ENCODE data around the gene NATD1. TPM values are rescaled to one million over a fixed set of nuclear protein-coding genes. Genes with fewer than 3 reads are reported as not detected.

NATD1 gene
- total and polyA plus RNA-seq, 4 donors = 1.4 to 24.5 (median 2.9) TPM

- Histone ChIP-seq H3K9me3 (ENCODE audit: control insufficient read depth in 4 of 4, low read length in 3 of 4) (no peaks in the 10 kb centered on the region), H3K4me3 (ENCODE audit: low read depth in 1 of 3, low read length in 3 of 3) (no peak overlapping the region), H3K27me3 (ENCODE audit: control insufficient read depth in 4 of 4, insufficient read depth in 4 of 4, low read length in 3 of 4) (no peaks in the 10 kb centered on the region), H3K27ac (ENCODE audit: low read depth in 1 of 2, low read length in 2 of 2) (no peak overlapping the region), H3K4me1 (ENCODE audit: control insufficient read depth in 4 of 4, insufficient read depth in 4 of 4, low read length in 3 of 4) (peaks cover 5 to 16% (median 8%) of the 10 kb centered on the region in 4 donors), H3K36me3 (ENCODE audit: control insufficient read depth in 4 of 4, insufficient read depth in 3 of 4, low read depth in 1 of 4, low read length in 3 of 4) (no peaks in the 10 kb centered on the region), H3K9ac (ENCODE audit: low read depth in 1 of 2, low read length in 2 of 2) (no peak overlapping the region)
- 86% methylated on average over 12 of the region's 12 CpGs for WGBS
- DNase-seq (ENCODE audit: low spot score) = no peak
- TF ChIP-seq CTCF (IDR thresholded peaks at IDR 0.05; ENCODE audit: low read depth, low read length, missing input control) (no peak), TAF1 (conservative IDR thresholded peaks at IDR 0.05) (no peak), JUND (IDR thresholded peaks at IDR 0.05) (no peak), NR2F2 (IDR thresholded peaks at IDR 0.05) (no peak), ATF3 (IDR thresholded peaks at IDR 0.05) (no peak), EGR1 (IDR thresholded peaks at IDR 0.05; ENCODE audit: low read depth in 2 of 2) (no peak), SP1 (IDR thresholded peaks at IDR 0.05) (no peak), FOXA2 (IDR thresholded peaks at IDR 0.05) (no peak), RXRA (IDR thresholded peaks at IDR 0.05) (no peak), REST (IDR thresholded peaks at IDR 0.05) (no peak), YY1 (IDR thresholded peaks at IDR 0.05) (no peak), GABPA (IDR thresholded peaks at IDR 0.05 in 1 of 2, conservative IDR thresholded peaks at IDR 0.05 in 1 of 2) (no peak), HNF4A (conservative IDR thresholded peaks at IDR 0.05) (no peak), FOXA1 (IDR thresholded peaks at IDR 0.05) (no peak), MAX (IDR thresholded peaks at IDR 0.05) (no peak), HNF4G (IDR thresholded peaks at IDR 0.05) (no peak), ZBTB33 (IDR thresholded peaks at IDR 0.05) (no peak), RAD21 (IDR thresholded peaks at IDR 0.05) (no peak)
These were observed 4.0 kb downstream of the NATD1 start for GRCh38 chr17:21249086-21249795.

Data from liver (tissue), 9 donors.